HG03378 (cell line): ENCODE measurements around the gene EFNA5.

Source experiments
- ATAC-seq: cut with Tn5 transposase; IDR thresholded peaks from one replicate; pipeline ENCODE4 v1.9.1; 2021; ENCODE audit warnings: mild to moderate bottlenecking, moderate library complexity; ENCODE audit not compliant: unreplicated experiment

The EFNA5 gene

DNA sequence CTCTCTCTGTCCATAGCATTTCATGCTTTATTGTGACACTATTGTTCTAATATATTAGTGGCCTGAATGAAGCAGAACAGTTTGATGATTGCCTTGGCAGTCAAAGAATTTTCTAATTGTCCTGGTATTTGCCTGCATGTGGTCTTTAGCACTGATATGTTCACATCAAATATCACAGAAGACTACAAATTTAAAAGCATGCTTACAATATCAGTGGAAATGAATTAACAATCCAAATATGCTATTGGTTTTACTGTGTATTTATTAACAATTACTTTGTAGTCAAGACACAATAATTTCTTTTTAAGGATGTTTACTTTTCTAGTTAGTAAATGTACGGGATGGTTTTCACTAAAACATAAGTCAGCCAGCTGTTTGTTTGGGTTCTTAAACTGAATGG, 18.3 kb downstream of the EFNA5 start:
- no peak for ATAC-seq

DNA sequence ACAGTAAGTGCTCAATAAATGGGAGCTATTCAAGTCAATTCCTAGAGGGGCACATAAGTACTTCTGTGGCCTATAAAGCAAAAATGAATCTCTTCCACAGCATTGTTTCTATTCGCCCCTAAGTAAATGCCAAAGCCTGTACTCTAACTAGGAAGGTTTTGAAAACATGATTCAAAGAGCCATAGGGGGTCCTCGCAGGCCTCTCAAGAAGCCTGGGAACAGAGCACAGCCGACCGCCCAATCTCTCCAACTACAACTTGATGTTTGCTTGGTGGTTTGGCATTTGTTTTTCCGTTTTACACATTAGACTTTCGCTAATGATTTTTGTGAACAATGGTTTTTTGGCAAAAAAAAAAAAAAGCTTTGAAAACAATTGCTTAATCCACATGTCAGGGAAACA, 19.4 kb downstream of the EFNA5 start:
- no peak for ATAC-seq

DNA sequence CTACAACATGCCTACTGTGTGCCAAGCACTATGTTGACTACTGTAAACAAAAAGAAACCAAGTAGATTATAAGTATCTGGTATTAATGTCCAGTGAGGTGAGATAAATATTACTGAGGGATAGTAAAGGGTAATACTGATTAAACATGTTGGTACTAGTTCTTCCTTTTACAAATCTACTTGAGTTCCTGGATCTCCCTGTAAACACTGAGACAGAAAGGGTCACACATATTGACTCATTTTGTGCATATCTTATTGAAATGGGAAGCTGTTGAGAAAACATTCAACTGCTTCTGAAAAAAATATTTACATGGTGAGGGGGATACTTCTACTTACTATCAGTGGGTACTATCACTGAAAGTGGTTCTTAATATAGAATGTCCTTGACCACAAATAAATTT, 24.3 kb downstream of the EFNA5 start:
- no peak for ATAC-seq

DNA sequence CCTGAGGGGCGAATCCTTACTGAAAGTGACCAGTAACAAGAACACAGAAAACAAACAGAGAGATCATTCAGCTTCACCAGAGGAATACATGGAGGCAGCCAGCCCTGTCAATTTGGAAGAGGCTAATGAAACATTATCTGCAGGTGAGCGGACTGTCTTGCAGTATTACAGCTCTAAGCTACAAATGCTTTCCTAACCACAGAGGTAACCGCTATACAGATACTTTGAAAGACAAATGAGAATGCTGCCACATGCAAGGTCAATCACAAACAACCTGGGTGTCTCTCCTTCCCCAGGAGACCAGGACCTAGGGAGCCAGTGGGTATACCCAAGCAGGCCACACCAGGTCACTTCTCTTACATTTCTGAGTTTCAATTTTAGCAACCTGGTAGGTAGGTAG, 30.2 kb downstream of the EFNA5 start:
- no peak for ATAC-seq

DNA sequence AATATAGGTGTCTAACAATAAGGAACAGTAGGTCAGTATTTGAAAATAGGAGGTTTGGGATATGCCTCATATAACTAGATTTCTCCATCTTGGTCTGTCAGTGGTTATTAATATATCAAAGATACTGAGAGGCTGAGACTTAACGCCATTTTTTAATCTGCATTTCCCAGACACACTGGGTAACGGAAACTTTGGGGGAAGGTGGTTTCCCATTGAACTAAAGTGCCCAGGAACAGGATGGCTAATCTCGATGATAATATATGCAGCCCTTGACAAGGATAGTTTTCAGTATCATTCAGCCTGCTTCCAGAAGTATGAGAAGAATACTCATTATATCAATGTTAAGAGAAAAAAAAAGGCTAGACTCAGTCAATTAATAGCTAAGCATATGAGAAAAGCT, 30.7 kb downstream of the EFNA5 start:
- ATAC-seq, result no peak

DNA sequence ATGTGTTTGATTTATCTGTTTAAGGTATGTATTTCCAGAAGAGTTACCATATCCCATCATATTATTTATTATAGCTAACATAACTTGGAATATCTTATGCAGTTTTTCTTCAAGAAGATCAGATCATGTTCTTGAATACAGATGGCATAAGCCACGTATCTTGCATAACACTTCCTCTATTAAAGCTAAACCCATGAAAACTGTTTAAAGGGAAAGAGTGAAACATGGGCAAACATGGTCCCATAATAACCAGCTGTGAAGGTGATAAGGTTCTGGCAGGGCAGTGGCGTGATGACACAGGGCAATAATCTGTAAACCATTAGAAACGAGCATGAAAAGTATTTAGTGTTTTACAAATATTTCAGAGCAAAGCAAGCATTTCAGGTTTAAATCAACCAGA, 34.2 kb downstream of the EFNA5 start:
- no peak for ATAC-seq

DNA sequence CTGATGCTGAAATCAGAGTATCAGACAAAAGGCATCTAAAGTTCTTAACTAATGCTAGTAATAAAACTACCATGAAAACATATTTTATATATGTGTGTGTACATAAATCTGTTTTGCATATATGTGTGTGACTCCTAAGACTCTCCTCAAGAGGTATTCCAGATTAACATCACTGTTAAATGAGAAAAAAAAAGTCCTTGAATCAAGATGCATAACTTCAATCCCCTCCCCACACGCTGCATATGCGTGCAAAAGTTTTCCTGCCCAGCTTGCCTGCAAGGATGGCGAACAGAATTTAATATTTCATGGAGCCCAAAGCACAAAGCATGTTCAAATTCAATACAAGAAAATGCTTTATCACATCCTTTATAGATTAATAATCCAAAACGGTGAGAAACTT, 34.7 kb downstream of the EFNA5 start:
- ATAC-seq, result no peak

DNA sequence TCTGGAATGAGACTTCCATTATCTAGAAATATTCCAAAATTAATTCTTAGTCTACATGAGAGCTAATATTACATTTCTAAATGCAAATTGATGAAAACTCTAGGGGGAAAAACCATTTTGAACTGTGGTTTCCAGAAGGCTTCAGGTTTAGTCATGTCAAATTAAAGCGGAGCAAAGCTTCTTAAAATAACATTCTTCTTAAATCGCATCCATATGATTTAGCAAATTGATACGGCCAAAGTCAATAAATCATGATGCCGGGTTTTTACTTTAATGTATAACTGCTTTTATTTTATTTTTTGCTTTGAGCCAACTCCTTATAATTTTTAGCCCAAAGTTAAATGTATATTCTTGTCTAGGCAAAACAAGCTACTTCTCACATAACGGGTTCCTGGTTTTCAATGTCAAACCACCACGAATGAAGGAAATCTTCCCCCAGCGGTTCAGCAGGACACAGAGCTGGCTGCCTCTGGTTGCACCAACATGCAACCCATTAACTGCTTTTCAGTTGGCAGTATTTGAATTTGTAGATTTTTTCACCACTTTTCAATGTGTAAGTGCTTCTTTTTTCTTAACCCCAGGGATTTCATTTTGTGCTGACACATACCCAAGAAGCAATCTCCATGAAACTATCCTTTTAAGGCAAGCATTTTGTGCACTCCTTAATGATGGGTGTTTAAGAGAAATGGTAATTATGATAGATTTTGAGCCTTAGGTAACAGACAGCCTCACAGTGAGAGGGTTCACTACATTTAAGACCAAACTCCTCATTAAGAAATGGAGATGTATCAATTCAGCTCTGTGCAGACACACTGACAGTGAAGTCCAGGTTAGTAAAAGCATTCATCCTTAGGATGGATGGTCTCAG, 35.5 kb downstream of the EFNA5 start:
- ATAC-seq, result no peak

DNA sequence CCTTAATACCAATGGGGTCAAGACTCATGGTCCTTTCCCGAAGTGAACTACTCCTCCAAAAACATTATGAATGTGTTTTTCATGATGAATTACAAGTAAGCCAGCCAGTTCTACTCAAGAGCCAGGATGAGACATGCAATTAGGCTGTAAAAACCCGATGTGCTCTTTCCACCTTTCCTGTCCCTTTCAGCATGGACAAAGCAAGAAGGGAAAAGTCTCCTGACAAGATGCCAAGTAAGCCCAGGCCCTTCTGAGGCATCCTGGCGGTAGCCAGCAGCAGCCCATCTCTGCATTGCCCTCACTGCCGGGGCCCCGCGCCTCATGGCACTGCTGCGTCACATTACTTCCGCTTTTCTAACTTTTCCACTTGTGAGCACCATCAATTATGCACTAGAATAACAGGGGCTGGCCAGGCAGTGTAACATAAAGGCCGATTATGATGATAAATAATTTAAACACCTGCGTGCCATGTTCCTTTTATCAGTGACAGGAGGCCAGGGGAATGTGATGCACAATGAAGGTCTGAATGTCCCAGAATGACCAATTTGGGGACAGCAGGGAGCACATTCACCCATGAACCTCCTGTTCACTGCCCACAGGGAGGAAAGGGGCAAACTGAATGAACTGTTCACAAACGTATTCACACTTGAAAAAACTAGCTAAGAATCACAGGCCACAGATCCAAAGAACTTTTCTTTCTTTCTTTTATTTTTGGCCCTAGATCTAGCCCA, 37.4 kb downstream of the EFNA5 start:
- ATAC-seq, result no peak

DNA sequence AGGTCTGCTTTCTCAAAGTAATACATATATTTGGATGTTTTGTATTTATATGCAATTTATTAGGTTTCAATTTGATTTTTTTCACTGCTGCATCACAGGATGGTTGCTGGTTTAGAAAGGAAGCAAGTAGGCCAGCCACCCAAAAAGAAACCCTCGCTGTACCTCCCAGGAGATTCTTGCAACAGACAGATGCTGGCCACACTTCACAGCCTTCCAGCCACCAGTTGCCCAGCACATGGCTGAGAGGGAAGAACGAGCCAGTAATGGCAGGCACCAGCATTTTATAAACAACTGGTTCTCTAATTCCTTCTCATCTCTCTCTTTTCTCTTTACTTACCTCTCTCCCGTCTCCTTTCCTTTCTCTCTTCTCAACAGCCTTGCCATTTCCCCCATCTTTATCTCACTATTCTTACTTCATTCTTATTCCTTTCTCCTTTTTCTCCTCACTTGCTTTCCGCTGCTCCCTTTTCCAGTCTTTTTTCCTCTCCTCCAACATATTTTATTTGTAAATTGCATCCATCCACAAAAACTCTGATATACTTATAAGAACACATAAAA, 38.9 kb downstream of the EFNA5 start:
- no peak for ATAC-seq

DNA sequence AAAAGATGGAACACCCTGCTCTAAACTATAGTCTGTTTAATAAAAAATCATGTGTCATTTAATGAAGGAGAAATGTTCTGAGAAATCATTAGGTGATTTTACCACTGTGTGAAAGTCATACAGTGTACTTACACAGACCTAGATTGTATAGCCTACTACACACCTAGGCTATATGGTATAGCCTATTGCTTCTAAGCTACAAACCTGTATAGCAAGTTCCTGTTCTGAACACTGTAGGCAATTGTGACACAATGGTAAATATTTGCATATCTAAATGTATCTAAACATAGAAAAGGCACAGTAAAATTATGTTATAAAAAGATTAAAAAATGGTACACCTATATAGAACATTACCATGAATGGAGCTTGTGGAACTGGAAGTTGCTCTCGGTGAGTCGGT, 40.6 kb downstream of the EFNA5 start:
- ATAC-seq, result no peak

DNA sequence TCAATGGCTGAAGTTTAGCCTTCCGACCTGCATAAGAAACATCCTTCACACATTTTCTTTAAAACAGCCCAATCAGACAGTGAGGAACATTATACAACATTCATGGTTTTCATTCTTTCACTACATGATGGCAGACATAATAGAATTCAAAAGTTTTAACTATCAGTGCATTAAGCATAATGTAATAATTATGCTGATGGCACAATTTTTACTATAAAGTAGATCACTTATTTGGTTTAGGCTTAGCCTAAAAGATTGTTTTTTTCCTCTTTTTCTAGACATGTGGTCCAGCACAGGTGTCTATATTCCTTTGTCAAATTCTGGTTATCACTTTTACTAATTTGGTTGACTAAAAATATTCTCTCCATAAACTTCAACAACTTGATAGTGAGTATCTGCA, 46.5 kb downstream of the EFNA5 start:
- no peak for ATAC-seq

DNA sequence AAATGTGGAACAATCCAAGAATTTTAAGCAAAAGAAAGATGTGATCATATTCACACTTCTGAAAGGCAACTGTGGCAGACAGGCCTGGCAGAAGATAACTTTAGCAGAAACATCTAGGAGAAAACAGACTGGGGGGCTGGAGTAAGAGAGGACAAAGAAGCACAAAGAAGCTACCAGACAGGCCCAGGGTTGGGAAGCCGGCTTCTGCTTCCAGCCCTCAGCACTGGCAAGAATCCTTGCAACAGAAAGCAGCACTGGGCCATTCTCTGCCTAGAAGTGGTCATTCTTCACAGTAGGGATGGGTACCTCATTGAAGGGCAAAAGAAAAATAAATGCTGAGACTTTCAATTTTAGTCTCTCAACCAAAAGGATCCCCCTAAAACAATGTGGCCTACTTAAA, 49.6 kb downstream of the EFNA5 start:
- ATAC-seq, result no peak

DNA sequence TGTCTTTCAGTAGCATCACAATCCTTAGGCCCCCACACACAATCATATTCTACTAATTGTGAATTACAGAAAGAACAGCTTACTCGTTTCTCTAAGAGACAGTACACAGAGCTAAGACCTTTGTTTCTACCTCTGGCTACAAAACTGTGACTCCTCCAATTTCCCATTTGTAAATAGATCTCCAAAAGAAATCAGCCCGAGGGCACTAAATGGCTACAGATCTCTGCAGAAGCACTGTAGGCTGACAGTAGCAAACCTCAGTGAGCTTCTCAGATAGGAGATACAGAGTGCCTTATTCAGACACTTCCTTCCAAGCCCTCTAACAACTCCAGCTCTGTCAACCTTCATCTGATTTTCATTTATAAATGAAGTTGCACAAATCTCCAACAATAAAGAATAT, 51.0 kb downstream of the EFNA5 start:
- no peak for ATAC-seq

DNA sequence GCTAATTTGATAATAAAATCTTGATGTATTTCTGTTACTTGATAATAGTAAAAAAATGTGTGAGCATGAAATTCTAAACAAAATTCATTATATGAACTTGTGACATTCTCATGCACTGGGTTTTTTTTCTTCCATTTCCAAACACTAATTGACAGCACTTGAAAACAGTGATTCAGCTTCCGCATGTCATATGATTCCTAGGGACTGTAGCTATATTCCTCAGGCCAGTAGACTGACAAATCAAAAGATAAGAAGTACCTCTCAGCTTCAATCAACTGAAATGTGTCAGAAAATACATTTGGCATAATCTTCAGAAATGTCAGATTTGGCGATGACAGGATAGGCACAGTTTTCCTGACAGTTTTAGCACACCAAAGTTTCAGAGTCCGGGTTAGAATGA, 52.5 kb downstream of the EFNA5 start:
- no peak for ATAC-seq

DNA sequence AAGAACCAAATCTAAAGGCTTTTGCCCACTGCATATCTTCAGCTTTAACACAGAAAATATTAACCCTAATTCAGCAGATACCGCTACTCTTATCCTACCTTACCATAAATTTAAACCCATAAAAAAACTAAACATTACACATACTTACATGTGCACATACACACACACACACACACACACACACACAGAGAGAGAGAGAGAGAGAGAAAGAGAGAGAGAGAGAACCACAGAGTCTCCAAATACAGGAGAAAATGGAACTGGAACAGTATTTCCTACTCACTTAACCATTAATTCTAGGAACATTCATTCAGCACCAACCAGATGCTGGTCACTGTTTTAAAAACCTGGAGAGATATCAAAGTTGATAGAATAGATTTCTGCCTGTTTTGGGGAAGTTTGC, 53.7 kb downstream of the EFNA5 start:
- ATAC-seq, result no peak

DNA sequence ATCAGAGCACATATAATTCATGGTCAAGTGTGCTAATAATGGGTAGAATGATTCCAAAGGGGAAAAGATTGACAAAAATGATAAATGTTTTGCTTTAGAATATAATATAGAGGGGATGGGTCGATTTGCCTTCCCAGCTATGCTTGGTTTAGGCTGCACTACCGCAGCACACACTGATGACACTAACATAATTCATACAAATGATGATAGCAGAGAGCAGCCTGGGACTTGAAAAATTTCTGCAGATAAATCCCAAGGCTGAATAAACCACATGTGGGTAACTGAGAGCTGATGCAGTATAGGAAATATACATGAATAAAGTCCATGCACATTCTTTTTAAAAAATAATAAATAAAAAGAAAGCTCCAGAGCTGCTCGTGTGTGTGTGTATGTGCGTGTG, 54.5 kb downstream of the EFNA5 start:
- ATAC-seq, result no peak

DNA sequence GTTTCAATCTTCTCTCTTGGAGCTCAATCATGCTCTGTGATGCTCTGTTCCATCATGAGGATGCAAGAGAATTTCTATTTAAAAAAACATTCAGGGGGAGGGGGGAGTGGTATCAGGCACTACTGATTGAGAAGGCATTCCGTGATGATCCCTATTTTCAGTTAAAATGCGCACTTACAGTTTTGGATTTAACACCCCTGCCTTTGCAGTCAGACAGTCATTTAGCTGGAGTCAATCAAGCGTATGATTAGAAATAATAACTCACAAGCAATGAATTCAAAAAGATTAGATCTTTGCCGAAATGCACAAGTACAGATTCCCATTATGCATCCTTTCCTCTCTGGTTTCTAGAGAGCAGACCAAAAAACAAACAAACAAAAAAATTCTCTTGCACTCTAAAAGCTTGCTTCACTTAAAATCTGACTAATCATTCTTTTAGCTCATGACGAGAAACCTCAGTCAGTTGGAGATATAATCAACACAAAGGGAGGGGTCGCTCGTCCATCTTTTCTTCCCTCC, 55.4 kb downstream of the EFNA5 start:
- no peak for ATAC-seq

DNA sequence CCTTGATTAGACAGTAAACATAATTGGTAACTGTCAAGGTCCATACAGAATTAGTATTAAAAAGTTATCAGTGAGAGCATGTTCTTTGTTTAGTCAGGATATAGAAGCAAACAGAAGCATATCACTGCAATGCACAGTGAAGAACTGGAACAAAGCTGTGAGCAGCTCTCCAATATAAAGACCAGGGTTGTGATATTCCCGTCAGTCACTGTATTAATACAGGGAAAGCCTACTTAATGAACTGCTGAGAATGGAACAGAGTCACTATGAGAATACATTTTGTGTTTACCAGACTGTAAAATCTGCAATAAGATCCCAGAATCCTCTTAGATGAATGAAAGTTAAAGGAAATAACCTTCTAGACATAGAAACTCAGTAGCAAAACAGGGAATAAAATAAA, 58.2 kb downstream of the EFNA5 start:
- no peak for ATAC-seq

DNA sequence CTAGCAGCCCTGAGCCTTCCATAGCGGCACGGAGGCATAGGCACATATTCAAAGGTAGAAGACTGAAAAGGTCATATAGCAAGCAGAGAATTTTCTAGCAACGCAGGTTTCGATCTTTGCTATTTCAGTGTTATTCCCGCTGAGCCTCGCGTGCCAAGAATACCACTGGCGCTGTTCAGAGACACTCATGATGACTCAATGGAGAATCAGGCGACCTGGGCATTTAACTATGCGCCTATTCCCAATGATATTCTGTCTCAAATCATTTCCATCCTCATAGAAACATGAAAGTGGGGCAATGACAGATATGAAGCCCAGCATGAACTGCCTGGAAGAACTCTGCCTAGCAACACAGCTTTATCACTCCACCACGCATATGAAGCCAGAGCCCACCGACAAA, 59.9 kb downstream of the EFNA5 start:
- no peak for ATAC-seq

DNA sequence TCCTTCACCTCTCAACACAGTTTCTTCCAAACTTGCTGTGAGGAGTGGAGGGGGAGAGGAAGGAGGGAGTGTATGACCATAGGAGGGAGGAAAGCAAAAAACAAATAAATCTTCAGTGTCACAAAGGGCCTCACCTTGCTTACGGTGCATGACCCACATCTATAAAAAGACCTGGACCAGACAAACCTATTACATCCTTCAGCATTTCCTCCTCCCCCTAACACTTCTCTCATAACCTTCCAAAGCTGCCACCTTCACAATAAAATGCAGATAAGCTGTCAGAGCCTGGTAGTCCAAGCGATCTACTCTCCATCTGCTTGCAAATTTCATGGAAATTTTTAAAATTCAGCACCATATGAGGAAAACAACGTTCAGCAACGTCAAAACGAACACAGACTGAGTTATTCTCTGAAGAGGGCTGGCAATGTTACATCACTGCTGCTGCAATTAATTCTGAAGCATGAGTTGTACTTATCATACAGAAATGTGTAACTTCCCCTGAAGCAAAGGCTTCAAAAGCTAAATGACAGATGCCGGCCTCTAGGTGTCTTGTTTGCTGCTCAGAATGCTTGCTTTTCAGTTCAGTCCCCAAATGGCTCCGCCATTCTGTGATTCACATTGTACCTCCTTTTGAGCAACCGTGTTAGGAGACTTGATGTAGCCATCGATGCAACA, 62.9 kb downstream of the EFNA5 start:
- no peak for ATAC-seq
